Right lobe of liver (tissue), 6 donors: ENCODE results near the gene SPATA2L. TPM values are rescaled to one million over a fixed set of nuclear protein-coding genes. Genes with fewer than 3 reads are reported as not detected.
A peak's percentile ranks its signal among the peaks of the same experiment; 100 is the strongest.

Experiments
- ATAC-seq, 4 donors: fragments of 200-7000 bp; cut with Tn5 transposase; one replicate each; pipeline ENCODE4 v1.9.1; 2020; ENCODE audit warnings: mild to moderate bottlenecking in 4 of 4, moderate library complexity in 4 of 4
- DNase-seq, 3 donors: peaks; one replicate each; pipeline ENCODE4 v3.0.0-alpha.2; 2020
- H3K27ac ChIP-seq, 3 donors: fragments of 200-600 bp; one replicate each; pipeline ENCODE4 v1.8.0; 2022
- H3K27me3 ChIP-seq, 2 donors: fragments of 200-600 bp; one replicate each; pipeline ENCODE4 v1.8.0; 2022
- H3K36me3 ChIP-seq, 4 donors: fragments of 200-600 bp; sonication (generic) in 1 of 4; one replicate each; pipeline versions ENCODE4 v1.5.1 to v1.8.0; 2017 to 2022; ENCODE audit warnings: control low read depth in 1 of 4
- H3K4me1 ChIP-seq, 4 donors: fragments of 200-600 bp; sonication (generic) in 1 of 4; one replicate each; pipeline versions ENCODE4 v1.5.1 to v1.8.0; 2017 to 2022; ENCODE audit warnings: control low read depth in 1 of 4
- H3K4me3 ChIP-seq, 3 donors: fragments of 200-600 bp; one replicate each; pipeline ENCODE4 v1.8.0; 2022
- H3K9me3 ChIP-seq, 4 donors: fragments of 200-600 bp; sonication (generic) in 1 of 4; one replicate each; pipeline versions ENCODE4 v1.5.1 to v1.8.0; 2017 to 2022; ENCODE audit warnings: control low read depth in 1 of 4
- POLR2A ChIP-seq: fragments of 450-650 bp; IDR thresholded peaks from one replicate; pipeline ENCODE4 v1.6.1; 2017; ENCODE audit warnings: antibody characterized with exemption, mild to moderate bottlenecking
- WGBS: methylation state at CpG from one replicate; pipeline ENCODE4 v1.1.6; 2018; ENCODE audit warnings: low coverage, low lambda C conversion rate; ENCODE audit not compliant: insufficient coverage; ENCODE audit errors: missing lambda C conversion rate; 5-methylcytosine and 5-hydroxymethylcytosine counted together
- intact Hi-C, 2 donors: fragments of 100-400 bp; cut with DNase I; formaldehyde crosslinking; loops; one replicate each; pipeline versions ENCODE4 v1.11.2 to v1.14.1; 2022
- total RNA-seq, 6 experiments: library from RNA; depleted of rRNA in 2 of 6; stranded (reverse); fragments of >200 nt in 2 of 6; fragmentation: NEBNext Ultra II Directional in 3 of 6; extraction: Animal tissue kit (Norgen Biotek cat#: 25700) in 3 of 6; gene quantifications; one replicate each; pipeline versions ENCODE4 v1.1.0 to v1.2.4, GENCODE V29; 2016 to 2023
- TF ChIP-seq, protein P1 (sequence below), 4 donors: fragments of 200-600 bp in 3 of 4; fragments of 450-650 bp in 1 of 4; IDR thresholded peaks; one replicate each; pipeline versions ENCODE4 v1.5.1 to v1.8.0; 2016 to 2022; ENCODE audit warnings: antibody characterized with exemption in 4 of 4, mild to moderate bottlenecking in 2 of 4
- donor health status: DM: no; HTN: yes; CAD: no.
- donor health status: DM: no; HTN: no; CAD: no.
- donor health status: DM: no; HTN: no; CAD: no.
- donor health status: DM: no; HTN: yes; CAD: no.
- donor health status: DM: no; HTN: yes; CAD: no.

SPATA2L gene
- total RNA-seq, 6 experiments from 2014 or later, result 5.6 to 17.9 (median 11.2) TPM

GRCh38 chr16:89746043-89746442 is 44.5 kb upstream of the SPATA2L start:
- Histone ChIP-seq H3K4me3 (no peak overlapping the region), H3K27ac (no peak overlapping the region), H3K27me3 (no peaks in the 10 kb centered on the region), H3K36me3 (peaks cover 0 to 8% (median 0%) of the 10 kb centered on the region in 4 donors), H3K4me1 (no peaks in the 10 kb centered on the region), H3K9me3 (no peaks in the 10 kb centered on the region)
- TF ChIP-seq POLR2A, result no peak
- TF ChIP-seq, protein P1, sequence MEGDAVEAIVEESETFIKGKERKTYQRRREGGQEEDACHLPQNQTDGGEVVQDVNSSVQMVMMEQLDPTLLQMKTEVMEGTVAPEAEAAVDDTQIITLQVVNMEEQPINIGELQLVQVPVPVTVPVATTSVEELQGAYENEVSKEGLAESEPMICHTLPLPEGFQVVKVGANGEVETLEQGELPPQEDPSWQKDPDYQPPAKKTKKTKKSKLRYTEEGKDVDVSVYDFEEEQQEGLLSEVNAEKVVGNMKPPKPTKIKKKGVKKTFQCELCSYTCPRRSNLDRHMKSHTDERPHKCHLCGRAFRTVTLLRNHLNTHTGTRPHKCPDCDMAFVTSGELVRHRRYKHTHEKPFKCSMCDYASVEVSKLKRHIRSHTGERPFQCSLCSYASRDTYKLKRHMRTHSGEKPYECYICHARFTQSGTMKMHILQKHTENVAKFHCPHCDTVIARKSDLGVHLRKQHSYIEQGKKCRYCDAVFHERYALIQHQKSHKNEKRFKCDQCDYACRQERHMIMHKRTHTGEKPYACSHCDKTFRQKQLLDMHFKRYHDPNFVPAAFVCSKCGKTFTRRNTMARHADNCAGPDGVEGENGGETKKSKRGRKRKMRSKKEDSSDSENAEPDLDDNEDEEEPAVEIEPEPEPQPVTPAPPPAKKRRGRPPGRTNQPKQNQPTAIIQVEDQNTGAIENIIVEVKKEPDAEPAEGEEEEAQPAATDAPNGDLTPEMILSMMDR (IDR thresholded peaks at IDR 0.05), result no peak
- no peak for ATAC-seq
- no peak for DNase-seq
- intact Hi-C loops, result no loop called here
- WGBS, result 100% methylated on average over 4 of the region's 15 CpGs

DNA sequence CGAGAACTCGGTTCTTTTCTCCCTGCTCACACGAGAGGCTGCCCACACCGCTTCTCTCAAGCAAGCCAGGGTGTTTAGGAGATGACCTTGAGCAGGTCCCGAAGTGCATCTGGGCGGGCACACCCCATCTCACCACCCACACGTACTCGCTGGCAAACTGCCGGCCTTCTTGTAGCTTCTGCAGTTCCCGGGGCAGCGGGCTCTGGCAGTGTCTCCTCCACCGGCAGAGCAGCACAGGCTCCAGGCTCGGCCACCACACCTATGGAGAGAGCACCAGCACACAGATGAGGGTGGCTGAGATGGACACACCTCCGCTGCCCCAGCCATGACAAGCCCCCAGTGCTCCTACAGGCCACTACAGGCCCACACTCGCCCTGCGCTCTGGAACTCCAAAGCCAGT is 43.3 kb upstream of the SPATA2L start:
- Histone ChIP-seq H3K4me3 (no peak overlapping the region), H3K27ac (no peak overlapping the region), H3K27me3 (no peaks in the 10 kb centered on the region), H3K36me3 (peaks cover 0 to 12% (median 3%) of the 10 kb centered on the region in 4 donors), H3K9me3 (no peaks in the 10 kb centered on the region), H3K4me1 (no peaks in the 10 kb centered on the region)
- intact Hi-C loops, result no loop called here
- 91% methylated on average over 8 of the region's 16 CpGs for WGBS
- no peak for ATAC-seq
- TF ChIP-seq, protein P1 (IDR thresholded peaks at IDR 0.05), result no peak
- TF ChIP-seq POLR2A, result no peak
- no peak for DNase-seq

DNA sequence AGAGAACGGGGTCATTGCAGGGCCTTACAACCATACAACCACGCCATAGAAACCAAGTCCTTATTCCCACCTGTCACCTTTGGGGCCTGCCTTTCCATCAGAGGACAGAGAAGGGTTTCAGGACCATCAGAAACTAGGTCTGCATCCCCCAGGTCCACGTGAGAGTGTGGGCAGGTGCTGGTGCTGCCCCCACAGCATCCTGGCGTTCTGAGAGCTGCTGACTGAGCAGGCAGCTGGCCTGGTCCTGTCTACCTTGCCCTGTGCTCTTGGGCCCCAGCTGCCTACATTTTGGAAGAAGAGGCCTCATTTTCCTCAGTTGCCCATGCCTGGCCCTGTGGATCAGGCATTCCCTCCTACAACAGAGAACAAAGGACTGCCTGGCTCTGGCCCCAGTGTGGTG is 41.4 kb upstream of the SPATA2L start:
- WGBS, result 100% methylated on average over 2 of the region's 4 CpGs
- no peaks in the 10 kb centered on the region for H3K9me3 ChIP-seq
- H3K4me3 ChIP-seq, result no peak overlapping the region
- H3K36me3 ChIP-seq, result peaks cover 0 to 31% (median 16%) of the 10 kb centered on the region in 4 donors
- no peak overlapping the region for H3K27ac ChIP-seq
- ATAC-seq (no peak), DNase-seq (no peak)
- H3K27me3 ChIP-seq, result no peaks in the 10 kb centered on the region
- no peak for TF ChIP-seq POLR2A
- TF ChIP-seq, protein P1 (IDR thresholded peaks at IDR 0.05), result no peak
- intact Hi-C loops, result no loop called here
- no peaks in the 10 kb centered on the region for H3K4me1 ChIP-seq

DNA sequence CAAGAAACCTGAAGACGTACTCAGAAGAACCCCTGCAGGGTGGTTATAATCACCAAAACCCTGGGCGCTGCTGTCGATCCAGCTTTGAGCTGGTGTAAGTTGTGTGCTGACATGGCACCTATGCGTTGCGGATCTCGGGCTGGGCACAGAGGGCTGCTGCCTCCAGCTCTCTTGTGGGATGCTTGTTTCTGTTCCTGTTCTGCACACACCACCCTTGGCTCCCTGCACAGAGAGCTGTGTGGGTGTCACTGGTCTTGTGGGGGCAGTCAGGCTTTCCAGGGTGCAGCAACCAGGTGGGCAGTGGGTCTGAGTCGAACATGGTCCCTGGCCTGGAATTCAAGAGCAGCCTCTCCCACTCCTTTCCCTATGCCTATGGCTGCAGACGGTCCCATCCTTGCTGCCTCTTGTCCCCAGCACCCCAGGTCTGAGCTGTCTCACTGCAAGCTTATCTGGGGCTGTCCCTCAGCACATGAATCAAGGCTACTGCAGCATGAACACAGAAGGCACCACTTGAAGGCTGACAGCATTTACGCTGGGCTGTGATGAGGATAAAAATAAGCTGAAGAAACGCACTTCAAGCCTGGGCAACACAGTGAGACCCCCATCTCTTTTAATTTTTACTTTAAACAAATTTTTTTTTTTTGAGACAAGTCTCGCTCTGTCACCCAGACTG is 40.0 kb upstream of the SPATA2L start:
- H3K4me1 ChIP-seq, result no peaks in the 10 kb centered on the region
- no peak overlapping the region for H3K4me3 ChIP-seq
- H3K36me3 ChIP-seq, result peaks cover 0 to 45% (median 25%) of the 10 kb centered on the region in 4 donors
- H3K9me3 ChIP-seq, result no peaks in the 10 kb centered on the region
- no peak overlapping the region for H3K27ac ChIP-seq
- TF ChIP-seq, protein P1 (IDR thresholded peaks at IDR 0.05), result no peak
- no peak for TF ChIP-seq POLR2A
- H3K27me3 ChIP-seq, result no peaks in the 10 kb centered on the region
- DNase-seq (no peak), ATAC-seq (peak in 1 of 4 donors; percentile 4)
- 87% methylated on average over 4 of the region's 11 CpGs for WGBS
- intact Hi-C loops, result no loop called here
